HEK293 (cell line): Measurements from ENCODE around the gene TMSB4X.
"Not testable (repeated sequence)": the region's sequence is repeated elsewhere in the genome, so short reads cannot be mapped to it uniquely, and the experiment has no call there.

Experiments used
- CTCF ChIP-seq: fragments of 450-650 bp; formaldehyde crosslinking; IDR thresholded peaks from 2 replicates; pipeline ENCODE4 v1.5.1; 2016; ENCODE audit warnings: missing biosample characterization, missing genetic modification characterization
- KLF8 ChIP-seq: fragments of 450-650 bp; formaldehyde crosslinking; IDR thresholded peaks from 2 replicates; pipeline ENCODE4 v1.5.1; 2016; ENCODE audit warnings: missing biosample characterization, missing genetic modification characterization
- ZFP3 ChIP-seq: fragments of 450-650 bp; formaldehyde crosslinking; IDR thresholded peaks from 2 replicates; pipeline ENCODE4 v1.5.1; 2016; ENCODE audit warnings: low read depth, missing biosample characterization, missing genetic modification characterization
- ZFP37 ChIP-seq: fragments of 450-650 bp; formaldehyde crosslinking; IDR thresholded peaks from 2 replicates; pipeline ENCODE4 v1.5.1; 2016; ENCODE audit warnings: missing biosample characterization, missing genetic modification characterization
- ZIC2 ChIP-seq: fragments of 450-650 bp; formaldehyde crosslinking; IDR thresholded peaks from 2 replicates; pipeline ENCODE4 v1.5.1; 2016; ENCODE audit warnings: missing biosample characterization, missing genetic modification characterization

DNA sequence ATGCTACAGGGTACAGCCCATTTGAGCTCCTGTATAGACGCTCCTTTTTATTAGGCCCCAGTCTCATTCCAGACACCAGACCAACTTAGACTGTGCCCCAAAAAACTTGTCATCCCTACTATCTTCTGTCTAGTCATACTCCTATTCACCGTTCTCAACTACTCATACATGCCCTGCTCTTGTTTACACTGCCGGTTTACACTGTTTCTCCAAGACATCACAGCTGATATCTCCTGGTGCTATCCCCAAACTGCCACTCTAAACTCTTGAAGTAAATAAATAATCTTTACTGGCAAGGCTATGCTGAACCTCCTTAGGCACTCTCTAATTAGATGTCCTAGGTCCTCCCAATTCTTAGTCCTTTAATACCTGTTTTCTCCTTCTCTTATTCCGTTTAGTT is 30.5 kb upstream of the TMSB4X start:
- not testable (repeated sequence) for TF ChIP-seq ZFP37 (tag by site-specific recombination); KLF8; ZFP3 (tag by site-specific recombination); ZIC2 (tag by site-specific recombination); CTCF (tag by site-specific recombination)
